Stimulated activated CD4-positive, alpha-beta T cell treated with anti-CD3 and anti-CD28 coated beads, Interleukin-15, amount 100 ng/mL, for 1 hour (primary cell): ENCODE data around the gene ZNF888.
"Not testable (repeated sequence)": the region's sequence is repeated elsewhere in the genome, so short reads cannot be mapped to it uniquely, and the experiment has no call there.

ENCODE experiments used
- DNase-seq, 2 donors: peaks; one replicate each; pipeline ENCODE4 v3.0.0-alpha.2; 2020; ENCODE audit warnings: low read depth in 1 of 2, low spot score in 1 of 2

The ZNF888 gene

DNA sequence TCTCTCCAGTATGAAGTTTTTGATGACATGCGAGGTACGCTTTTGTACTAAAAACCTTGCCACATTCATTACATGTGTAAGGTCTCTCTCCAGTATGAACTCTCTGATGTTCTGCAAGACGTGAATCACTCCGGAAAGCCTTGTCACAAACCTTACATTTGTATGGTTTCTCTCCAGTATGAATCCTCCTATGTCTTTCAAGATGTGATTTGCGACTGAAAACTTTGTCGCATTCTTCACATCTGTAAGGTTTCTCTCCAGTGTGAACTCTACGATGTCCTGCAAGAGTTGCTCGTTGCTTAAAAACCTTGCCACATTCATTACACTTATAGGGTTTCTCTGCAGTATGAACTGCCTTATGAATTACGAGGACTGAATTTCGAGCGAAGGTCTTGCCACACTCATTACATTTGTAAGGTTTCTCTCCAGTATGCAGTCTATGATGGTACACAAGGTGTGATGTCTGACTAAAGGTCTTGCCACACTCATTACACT lies 42.3 kb downstream of the ZNF888 start:
- no peak for DNase-seq

GRCh38 chr19:52872996-52873395 lies 50.2 kb downstream of the ZNF888 start:
- DNase-seq, result not testable (repeated sequence)

GRCh38 chr19:52871466-52871865 lies 51.8 kb downstream of the ZNF888 start:
- DNase-seq, result no peak

DNA sequence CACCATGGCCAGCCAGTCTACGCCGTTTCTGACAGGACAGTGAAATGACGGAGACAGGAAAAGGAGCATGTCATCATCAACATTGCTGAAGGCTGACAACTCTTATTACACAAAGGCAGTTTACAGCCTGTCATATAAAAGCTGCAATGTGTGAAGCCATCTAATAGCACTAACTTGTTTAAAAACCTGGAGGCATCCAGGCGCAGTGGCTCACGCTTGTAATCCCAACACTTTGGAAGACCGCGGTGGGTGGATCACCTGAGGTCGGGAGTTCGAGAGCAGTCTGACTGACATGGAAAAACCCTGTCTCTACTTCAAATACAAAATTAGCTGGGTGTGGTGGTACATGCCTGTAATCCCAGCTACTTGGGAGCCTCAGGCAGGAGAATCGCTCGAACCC lies 55.2 kb downstream of the ZNF888 start:
- not testable (repeated sequence) for DNase-seq

GRCh38 chr19:52857378-52858191 lies 65.6 kb downstream of the ZNF888 start, which contains the start of gene ZNF468:
Gene ZNF468 (minus strand): TSS chr19:52857619. CDS start chr19:52854272, 3,347 bp downstream.
- DNase-seq, result peak; percentile 41 to 57

DNA sequence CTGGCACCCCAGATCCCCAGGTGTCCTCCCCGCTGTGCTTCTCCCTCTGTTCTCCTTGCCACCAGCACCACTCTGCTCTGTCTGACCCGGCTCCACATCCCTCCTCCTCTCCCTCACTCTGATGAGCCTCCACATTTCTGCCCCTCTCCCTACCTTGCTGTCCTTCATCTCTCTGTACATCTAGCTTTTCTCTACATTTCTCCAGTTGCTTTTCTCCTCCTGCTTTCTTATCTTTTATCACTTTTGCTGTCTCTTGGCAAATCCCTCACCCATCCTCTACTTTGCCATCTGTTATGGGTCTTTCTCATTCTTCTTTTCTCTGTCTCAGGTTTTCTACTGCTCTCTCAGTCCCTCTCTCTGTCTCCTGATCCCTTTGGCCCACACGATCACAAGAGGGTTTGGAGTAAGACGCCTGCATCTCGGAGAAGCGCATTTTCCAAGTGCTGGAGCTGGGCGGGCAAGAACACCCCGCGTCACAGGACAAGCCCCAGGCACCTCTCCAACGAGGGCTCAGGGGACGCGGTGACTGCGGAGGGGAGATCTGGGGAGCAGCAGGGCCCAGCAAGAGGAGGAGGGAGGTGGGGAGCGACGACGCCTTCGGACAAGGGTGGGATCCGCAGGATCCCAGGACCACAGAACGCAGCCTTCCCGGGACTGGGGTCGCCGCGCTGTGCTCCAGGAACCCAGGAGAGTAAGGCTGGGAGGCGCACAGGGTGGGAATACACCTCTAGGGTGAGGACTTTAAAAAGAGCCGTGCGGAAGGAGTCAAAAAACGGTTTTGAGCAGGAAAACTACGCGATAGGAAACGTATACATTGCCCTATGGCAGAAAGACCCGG lies 66.5 kb downstream of the ZNF888 start:
- not testable (repeated sequence) for DNase-seq
